ENCODE results near the gene VAMP8.

- no peak for TF ChIP-seq CTCF (conservative IDR thresholded peaks at IDR 0.05 in 1 of 2, IDR thresholded peaks at IDR 0.05 in 1 of 2; ENCODE audit: low read depth in 1 of 2, low read length in 2 of 2)
- TF ChIP-seq EZH2 (IDR thresholded peaks at IDR 0.05; ENCODE audit: low read length, missing control alignments) = no peak
Measured at GRCh38 chr2:85541753-85542457, 35.5 kb upstream of the VAMP8 start.
